C4-2B (cell line): ENCODE results near the gene FAM13A.

Experiments used
- H3K27ac ChIP-seq: fragments of 450-650 bp; 2 replicates; pipeline ENCODE4 v1.5.1; 2017
- CTCF ChIP-seq: fragments of 450-650 bp; conservative IDR thresholded peaks from 2 replicates; pipeline ENCODE4 v1.5.1; 2017; ENCODE audit warnings: mild to moderate bottlenecking
- ZFX ChIP-seq: fragments of 450-650 bp; IDR thresholded peaks from 2 replicates; pipeline ENCODE4 v1.6.1; 2017

FAM13A gene

DNA sequence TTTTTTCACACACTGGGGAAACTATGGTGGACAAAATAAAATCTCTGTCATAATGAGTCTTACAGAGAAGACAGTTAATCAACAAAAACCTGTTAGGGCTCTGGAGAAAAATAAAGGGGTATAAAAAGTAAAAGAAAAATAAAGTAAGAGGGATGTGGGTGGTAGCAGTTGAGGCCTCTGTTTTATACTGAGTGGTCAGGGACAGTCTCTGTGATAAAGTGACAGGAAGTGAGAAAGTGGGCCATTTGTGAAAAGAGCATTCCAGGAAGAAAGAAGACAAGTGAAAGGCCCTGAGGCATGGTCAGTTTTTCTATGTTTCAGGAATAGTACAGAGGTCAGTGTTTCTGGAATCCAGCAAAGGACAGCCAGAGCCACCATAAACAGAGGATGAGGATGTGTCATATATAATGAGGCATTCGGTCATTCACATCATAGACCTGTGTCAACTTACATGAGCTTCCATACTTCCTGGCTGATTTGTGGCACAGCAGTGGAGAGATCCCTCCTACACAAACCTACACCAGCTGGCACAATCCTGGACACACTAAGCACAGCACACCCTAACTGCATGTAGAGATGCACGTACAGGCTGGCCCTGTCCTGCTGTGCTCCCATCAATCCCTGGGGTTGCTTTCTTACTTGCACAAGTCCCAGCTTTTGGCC, 295.0 kb downstream of the FAM13A start:
- TF ChIP-seq CTCF (no peak), ZFX (no peak)
- no peak overlapping the region for H3K27ac ChIP-seq

GRCh38 chr4:88761342-88761741, 295.6 kb downstream of the FAM13A start:
- H3K27ac ChIP-seq = no peak overlapping the region
- TF ChIP-seq CTCF (no peak), ZFX (no peak)

- no peak overlapping the region for H3K27ac ChIP-seq
- TF ChIP-seq ZFX (no peak), CTCF (no peak)
These were observed 297.1 kb downstream of the FAM13A start for GRCh38 chr4:88759895-88760290.

GRCh38 chr4:88759039-88759894, 297.7 kb downstream of the FAM13A start:
- no peak overlapping the region for H3K27ac ChIP-seq
- TF ChIP-seq CTCF (no peak), ZFX (no peak)

GRCh38 chr4:88758264-88758663, 298.7 kb downstream of the FAM13A start:
- TF ChIP-seq CTCF = no peak
- no peak overlapping the region for H3K27ac ChIP-seq

DNA sequence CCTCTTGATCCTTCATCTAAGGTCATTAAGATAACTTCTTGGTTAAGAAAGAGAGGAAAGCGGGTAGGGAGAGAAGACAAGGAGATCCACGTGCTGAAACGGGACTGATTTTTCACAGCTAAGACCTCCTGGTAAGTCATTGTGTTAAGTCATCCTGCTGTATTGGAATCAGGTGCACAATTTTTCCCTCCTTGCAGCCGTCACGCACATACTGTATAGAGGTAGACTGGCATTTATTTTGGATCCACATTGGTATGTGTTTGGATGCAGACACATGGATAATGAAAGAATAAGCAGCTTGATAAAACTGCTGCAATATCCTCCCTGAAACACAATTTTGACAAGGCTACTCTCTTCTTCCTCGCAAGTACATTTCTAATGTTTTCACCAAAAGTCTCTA, 299.2 kb downstream of the FAM13A start:
- TF ChIP-seq ZFX (no peak), CTCF (no peak)
- H3K27ac ChIP-seq = no peak overlapping the region

DNA sequence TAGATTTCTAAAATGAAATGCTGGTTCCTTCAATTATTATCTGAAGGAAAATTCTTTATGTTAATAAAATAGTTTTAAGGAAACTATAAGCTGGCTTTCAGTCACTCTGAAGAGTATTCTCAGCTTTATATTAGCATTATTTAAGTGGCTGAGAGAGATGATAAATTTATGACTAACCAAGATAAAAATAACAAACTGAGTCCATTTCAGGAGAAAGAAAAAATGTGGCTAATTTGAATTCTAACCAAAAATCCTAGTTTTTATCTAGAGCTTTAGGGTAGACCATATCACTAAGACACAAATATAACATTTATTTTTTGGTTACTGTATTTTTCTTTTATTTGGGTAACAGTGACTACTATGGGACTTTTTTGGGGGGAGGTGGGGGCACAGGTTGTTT, 299.9 kb downstream of the FAM13A start:
- TF ChIP-seq ZFX (no peak), CTCF (no peak)
- no peak overlapping the region for H3K27ac ChIP-seq
